Measurements from ENCODE around the gene SLC30A9. TPM values are rescaled to one million over a fixed set of nuclear protein-coding genes. Genes with fewer than 3 reads are reported as not detected.

Gene SLC30A9
- 22.9 to 40.8 TPM (median 26.0 TPM) in 5 replicates for total RNA-seq (2022; extraction: Qiagen RNA extraction; ENCODE audit: low read depth)

DNA sequence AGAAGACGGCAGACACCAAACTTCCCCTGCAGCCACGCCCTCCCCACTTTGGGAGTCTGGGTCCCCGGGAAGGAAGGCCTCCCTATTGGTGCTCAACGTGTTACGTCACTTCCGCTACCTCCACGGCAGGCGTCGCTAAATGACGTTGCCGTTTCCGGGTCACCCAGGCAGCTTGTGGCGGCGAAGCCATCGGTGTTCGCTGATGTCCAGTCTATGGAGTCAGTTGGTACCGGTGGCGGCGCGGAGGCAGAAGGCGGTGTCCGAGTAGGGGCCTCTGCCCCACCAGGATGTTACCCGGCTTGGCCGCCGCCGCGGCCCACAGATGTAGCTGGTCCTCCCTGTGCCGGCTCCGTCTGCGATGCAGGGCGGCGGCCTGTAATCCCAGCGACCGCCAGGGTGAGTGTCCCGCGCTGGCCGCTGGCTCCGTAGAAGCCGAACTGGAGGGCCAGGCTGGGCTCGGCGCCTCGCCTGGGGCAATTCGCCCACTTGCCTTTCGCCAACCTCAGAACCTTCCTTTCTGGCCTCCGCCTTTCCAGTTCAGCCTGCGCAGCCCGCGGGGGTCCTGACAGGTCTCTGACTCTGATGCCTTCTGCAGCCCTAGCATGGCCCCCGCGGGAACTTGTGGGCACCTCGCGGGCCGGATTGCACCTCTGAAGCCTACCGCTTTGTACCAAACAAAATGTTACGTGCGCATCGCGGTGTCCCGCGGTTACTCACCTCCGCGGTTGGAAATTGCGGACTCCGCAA lies at the start of gene SLC30A9:
Gene SLC30A9 (plus strand): TSS at position 166 of the 747 bp plus-strand sequence. CDS start 122 bp downstream, at position 288.

GRCh38 chr4:41981456-41981855 lies 8.9 kb upstream of the SLC30A9 start, which contains the start of gene DCAF4L1:
TSS of gene DCAF4L1 (plus strand) at chr4:41981756. CDS start at chr4:41981793, 37 bp downstream.

Other genes with a start within 250 kb of the SLC30A9 start
- gene PHOX2B, start 241.8 kb upstream of the SLC30A9 start, total RNA-seq (2022; extraction: Qiagen RNA extraction; ENCODE audit: low read depth): not detected in 5 replicates
- 35.7 to 53.6 TPM (median 51.1 TPM) in 5 replicates for gene TMEM33, start 55.1 kb upstream of the SLC30A9 start, total RNA-seq (2022; extraction: Qiagen RNA extraction; ENCODE audit: low read depth)
- 0.10 to 0.30 TPM (median 0.17 TPM) in 5 replicates for gene DCAF4L1, start 8.8 kb upstream of the SLC30A9 start, total RNA-seq (2022; extraction: Qiagen RNA extraction; ENCODE audit: low read depth)
- gene BEND4, start 162.1 kb downstream of the SLC30A9 start, total RNA-seq (2022; extraction: Qiagen RNA extraction; ENCODE audit: low read depth): not detected in 5 replicates

All from A549 treated with CpdA at 1 μM for 4 hours (cell line).